Right lobe of liver (tissue), 4 donors: ENCODE measurements around the gene HOPX.

Experiments used
- CTCF ChIP-seq, 4 donors: fragments of 200-600 bp in 3 of 4; fragments of 450-650 bp in 1 of 4; IDR thresholded peaks; one replicate each; pipeline versions ENCODE4 v1.5.1 to v1.8.0; 2016 to 2022; ENCODE audit warnings: antibody characterized with exemption in 4 of 4, mild to moderate bottlenecking in 2 of 4
- POLR2A ChIP-seq: fragments of 450-650 bp; IDR thresholded peaks from one replicate; pipeline ENCODE4 v1.6.1; 2017; ENCODE audit warnings: antibody characterized with exemption, mild to moderate bottlenecking
- donor health status: DM: no; HTN: no; CAD: no.
- donor health status: DM: no; HTN: no; CAD: no.
- donor health status: DM: no; HTN: yes; CAD: no.

- TF ChIP-seq CTCF (IDR thresholded peaks at IDR 0.05) (no peak), POLR2A (no peak)
Measured at GRCh38 chr4:56657818-56658217, 23.3 kb downstream of the HOPX start.
